Astrocyte of the spinal cord (primary cell): ENCODE measurements around the gene RBM26.

ENCODE experiments used
- DNase-seq: peaks from one replicate; pipeline ENCODE4 v3.0.0; 2011; ENCODE audit warnings: low read depth, low spot score
- H3K4me3 ChIP-seq: 2 replicates; pipeline ENCODE4 v1.5.1; 2011; ENCODE audit warnings: low read depth, mild to moderate bottlenecking, low read length, moderate library complexity
- in situ Hi-C: cut with HindIII; loops from 2 replicates; pipeline ENCODE4 v1.10.0; 2017; ENCODE audit warnings: low sequenced_read_pairs
- TF ChIP-seq, protein P1 (sequence below): IDR thresholded peaks from 2 replicates; pipeline ENCODE4 v1.5.1; 2012; ENCODE audit warnings: low read depth, mild to moderate bottlenecking, low read length, inconsistent platforms

Gene RBM26

DNA sequence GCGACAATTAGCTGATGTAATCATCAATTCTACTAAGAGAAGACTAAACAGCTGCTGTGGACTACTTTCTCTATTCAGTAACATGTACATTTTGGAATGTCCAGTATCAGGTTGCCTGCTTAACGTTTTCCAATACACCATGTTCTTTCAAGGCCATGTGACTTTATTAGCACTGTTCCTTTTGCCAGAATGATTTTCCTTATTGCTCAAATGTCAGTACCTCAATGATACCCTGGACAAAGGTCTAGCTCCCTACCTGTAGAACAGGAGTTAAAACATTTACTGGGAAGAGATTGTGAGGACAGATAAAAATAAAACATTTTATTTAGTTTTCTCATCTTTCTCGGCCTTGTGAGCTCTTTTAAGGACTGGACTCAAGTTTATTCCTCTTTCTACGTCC, 3.8 kb upstream of the RBM26 start:
- DNase-seq = no peak
- in situ Hi-C loops = no loop called here
- no peak overlapping the region for H3K4me3 ChIP-seq
- TF ChIP-seq, protein P1, sequence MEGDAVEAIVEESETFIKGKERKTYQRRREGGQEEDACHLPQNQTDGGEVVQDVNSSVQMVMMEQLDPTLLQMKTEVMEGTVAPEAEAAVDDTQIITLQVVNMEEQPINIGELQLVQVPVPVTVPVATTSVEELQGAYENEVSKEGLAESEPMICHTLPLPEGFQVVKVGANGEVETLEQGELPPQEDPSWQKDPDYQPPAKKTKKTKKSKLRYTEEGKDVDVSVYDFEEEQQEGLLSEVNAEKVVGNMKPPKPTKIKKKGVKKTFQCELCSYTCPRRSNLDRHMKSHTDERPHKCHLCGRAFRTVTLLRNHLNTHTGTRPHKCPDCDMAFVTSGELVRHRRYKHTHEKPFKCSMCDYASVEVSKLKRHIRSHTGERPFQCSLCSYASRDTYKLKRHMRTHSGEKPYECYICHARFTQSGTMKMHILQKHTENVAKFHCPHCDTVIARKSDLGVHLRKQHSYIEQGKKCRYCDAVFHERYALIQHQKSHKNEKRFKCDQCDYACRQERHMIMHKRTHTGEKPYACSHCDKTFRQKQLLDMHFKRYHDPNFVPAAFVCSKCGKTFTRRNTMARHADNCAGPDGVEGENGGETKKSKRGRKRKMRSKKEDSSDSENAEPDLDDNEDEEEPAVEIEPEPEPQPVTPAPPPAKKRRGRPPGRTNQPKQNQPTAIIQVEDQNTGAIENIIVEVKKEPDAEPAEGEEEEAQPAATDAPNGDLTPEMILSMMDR = no peak

DNA sequence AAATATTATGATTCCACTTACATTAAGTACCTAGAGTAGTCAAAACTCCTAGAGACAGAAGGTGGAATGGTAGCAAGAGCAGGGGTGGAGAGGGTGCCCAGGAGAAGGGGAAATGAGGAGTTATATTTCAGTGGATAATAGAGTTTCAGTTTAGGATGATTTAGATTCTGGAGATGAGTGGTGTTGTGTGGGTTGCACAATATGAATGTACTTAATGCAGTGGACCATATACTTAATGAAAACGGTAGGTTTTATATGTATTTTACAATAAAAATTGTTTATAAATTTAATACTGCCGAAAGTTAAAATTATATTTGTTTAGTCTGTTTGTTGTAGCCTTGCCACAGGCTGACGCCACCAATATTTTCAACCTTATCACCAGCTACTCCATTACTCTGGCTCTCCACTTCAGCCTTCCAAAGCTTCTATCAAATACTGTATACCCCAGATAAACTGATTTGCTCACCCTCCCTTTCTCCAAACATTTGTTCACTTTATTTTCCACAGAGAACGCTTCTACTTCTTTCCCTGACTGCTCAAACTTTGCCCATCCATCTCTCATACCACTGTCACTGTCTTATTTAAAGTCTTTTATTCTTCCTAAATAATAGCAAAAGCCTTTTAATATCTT, 1.4 kb upstream of the RBM26 start:
- in situ Hi-C loops = no loop called here
- H3K4me3 ChIP-seq = no peak overlapping the region
- TF ChIP-seq, protein P1 = no peak
- DNase-seq = no peak

DNA sequence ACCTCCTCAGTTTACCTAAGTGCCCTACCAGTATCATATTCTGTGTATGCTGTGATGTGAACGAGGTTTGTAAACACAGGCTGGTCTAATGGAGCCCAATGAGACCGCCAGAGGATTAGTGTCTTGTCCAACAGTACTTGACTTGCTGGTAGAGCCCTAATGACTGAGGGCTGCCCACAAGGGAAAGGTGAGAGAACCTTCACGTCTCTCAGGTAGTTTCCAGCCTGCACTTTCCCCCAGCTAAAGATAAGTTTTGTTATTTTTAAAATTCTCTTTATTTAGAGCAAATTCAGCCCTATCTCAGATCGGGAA, 498 bp upstream of the RBM26 start:
- TF ChIP-seq, protein P1 = no peak
- peak overlapping the region; percentile 92 for H3K4me3 ChIP-seq
- in situ Hi-C loops = no loop called here
- DNase-seq = no peak

DNA sequence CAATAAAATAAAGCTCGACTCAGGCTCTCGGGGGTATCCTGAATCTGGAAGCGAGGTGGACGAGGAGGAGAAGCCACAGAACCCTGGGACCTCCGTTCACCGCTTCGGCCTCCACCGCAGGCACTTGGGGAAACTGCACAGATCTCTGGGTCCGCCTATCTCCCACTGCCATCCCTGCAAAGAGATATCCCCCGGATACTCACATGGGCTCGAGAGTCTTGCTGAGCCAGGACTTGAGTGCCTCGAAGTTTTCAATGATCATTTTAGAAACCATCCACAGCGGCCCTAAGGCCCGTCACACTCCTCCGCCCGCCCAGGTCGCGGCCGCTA, 589 bp downstream of the RBM26 start:
- H3K4me3 ChIP-seq = peak overlapping the region; percentile 92
- in situ Hi-C loops = no loop called here
- DNase-seq = no peak
- TF ChIP-seq, protein P1 = no peak

DNA sequence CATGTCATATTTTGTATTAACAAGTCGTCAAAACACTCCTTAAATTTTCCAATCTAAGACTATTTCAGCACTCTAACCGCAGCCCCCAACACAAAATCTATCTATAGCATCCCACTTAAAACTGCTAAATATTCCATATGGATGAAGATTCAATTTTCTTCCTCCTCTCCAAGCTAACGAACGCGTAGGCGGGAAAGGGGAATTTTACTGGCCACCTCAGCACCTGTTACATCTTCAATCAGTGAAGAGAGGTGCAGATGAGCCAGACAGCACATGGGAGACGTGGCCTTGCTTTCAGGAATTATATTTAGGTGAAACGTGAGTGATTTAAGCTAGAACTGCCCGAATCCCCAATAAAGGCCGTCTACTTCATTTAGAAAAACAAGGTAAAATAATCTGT, 1.1 kb downstream of the RBM26 start:
- TF ChIP-seq, protein P1 = no peak
- DNase-seq = no peak
- in situ Hi-C loops = no loop called here
- peak overlapping the region; percentile 92 for H3K4me3 ChIP-seq

DNA sequence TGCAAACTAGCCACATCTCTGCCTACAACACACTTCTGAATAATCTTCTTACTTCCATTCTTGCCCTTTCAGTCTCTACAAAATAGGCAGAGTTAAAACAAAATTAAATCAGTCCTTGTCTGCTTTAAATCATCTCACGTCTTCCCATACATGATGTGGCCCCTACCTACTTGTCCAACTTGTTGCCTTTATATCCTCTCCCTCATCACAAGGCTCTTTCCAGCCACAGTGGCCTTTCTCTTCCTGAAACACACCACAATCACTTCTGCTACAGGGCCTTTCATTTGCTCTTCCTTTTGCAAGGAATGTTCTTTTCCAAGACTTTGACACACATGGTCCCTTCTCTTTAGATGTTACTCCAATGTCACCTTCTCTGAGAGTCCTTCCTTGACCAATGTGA, 1.7 kb downstream of the RBM26 start:
- in situ Hi-C loops = no loop called here
- no peak for DNase-seq
- peak overlapping the region; percentile 92 for H3K4me3 ChIP-seq
- TF ChIP-seq, protein P1 = no peak

DNA sequence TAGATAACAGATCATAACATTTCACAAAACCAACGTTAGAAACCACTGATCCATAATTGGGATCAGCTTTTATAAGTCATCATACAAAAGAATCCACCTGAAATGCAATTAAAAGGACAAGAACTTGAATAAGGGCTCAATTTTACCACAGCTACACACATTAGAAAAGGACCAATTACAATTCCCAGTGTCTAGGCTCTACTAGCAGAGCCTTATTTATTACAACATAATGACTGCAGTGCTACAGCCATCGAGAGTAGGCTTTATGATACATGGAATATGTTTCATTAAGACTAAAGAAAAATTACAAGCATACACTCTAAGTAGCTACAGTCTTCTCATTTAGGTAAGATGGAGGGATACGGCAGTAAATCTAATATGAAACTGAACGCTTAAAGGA, 2.9 kb downstream of the RBM26 start:
- no peak for DNase-seq
- in situ Hi-C loops = no loop called here
- H3K4me3 ChIP-seq = no peak overlapping the region
- TF ChIP-seq, protein P1 = no peak
